Fibroblast of lung (primary cell): ENCODE data around the gene OR5H1. TPM values are rescaled to one million over a fixed set of nuclear protein-coding genes. Genes with fewer than 3 reads are reported as not detected.

Experiments
- DNase-seq, 2 donors: peaks; one replicate each; pipeline versions ENCODE4 v3.0.0 to v3.0.0-alpha.2; 2010; ENCODE audit warnings: low read depth in 2 of 2
- H2AFZ ChIP-seq: 2 replicates; pipeline ENCODE4 v1.5.1; 2012; ENCODE audit warnings: low read length, control low read depth, inconsistent platforms
- H3K27ac ChIP-seq: 2 replicates; pipeline ENCODE4 v1.5.1; 2011; ENCODE audit warnings: low read length, control low read depth; ENCODE audit not compliant: insufficient read depth
- H3K27me3 ChIP-seq: 2 replicates; pipeline ENCODE4 v1.5.1; 2011; ENCODE audit warnings: mild to moderate bottlenecking, low read length; ENCODE audit not compliant: control insufficient read depth, insufficient read depth
- H3K36me3 ChIP-seq: 2 replicates; pipeline ENCODE4 v1.5.1; 2011; ENCODE audit warnings: low read length; ENCODE audit not compliant: control insufficient read depth, insufficient read depth
- H3K4me1 ChIP-seq: 2 replicates; pipeline ENCODE4 v1.5.1; 2011; ENCODE audit warnings: low read length; ENCODE audit not compliant: control insufficient read depth, insufficient read depth; ENCODE audit errors: extremely low read depth
- H3K4me2 ChIP-seq: 2 replicates; pipeline ENCODE4 v1.5.1; 2011; ENCODE audit warnings: low read length, control low read depth; ENCODE audit not compliant: insufficient read depth; ENCODE audit errors: extremely low read depth
- H3K4me3 ChIP-seq, 4 experiments: fragments of 200-600 bp in 1 of 4; sonication (generic) in 1 of 4; replicated peaks in 1 of 4; 2 replicates each; pipeline ENCODE4 v1.5.1; 2011 to 2016; ENCODE audit warnings: low read length in 4 of 4, low read depth in 3 of 4, mild to moderate bottlenecking in 3 of 4, control low read depth in 2 of 4, inconsistent platforms in 1 of 4, mixed read lengths in 1 of 4; ENCODE audit not compliant: insufficient read depth in 1 of 4; ENCODE audit errors: control extremely low read depth in 1 of 4
- H3K79me2 ChIP-seq: 2 replicates; pipeline ENCODE4 v1.5.1; 2012; ENCODE audit warnings: mild to moderate bottlenecking, low read length, inconsistent platforms; ENCODE audit not compliant: control insufficient read depth, insufficient read depth
- H3K9ac ChIP-seq: 2 replicates; pipeline ENCODE4 v1.5.1; 2011; ENCODE audit warnings: mild to moderate bottlenecking, low read length, control low read depth; ENCODE audit not compliant: insufficient read depth
- H3K9me3 ChIP-seq: 2 replicates; pipeline ENCODE4 v1.5.1; 2012; ENCODE audit warnings: low read depth, low read length; ENCODE audit not compliant: control insufficient read depth, insufficient read depth
- H4K20me1 ChIP-seq: 2 replicates; pipeline ENCODE4 v1.5.1; 2011; ENCODE audit warnings: low read length; ENCODE audit not compliant: control insufficient read depth, insufficient read depth; ENCODE audit errors: extremely low read depth
- CTCF ChIP-seq, 2 donors: IDR thresholded peaks in 1 of 2; conservative IDR thresholded peaks in 1 of 2; 1 replicate in 1 of 2; 2 replicates in 1 of 2; pipeline ENCODE4 v1.5.1; 2011 to 2012; ENCODE audit warnings: low read length in 2 of 2, control low read depth in 1 of 2, inconsistent platforms in 1 of 2, low read depth in 1 of 2, mild to moderate bottlenecking in 1 of 2
- EZH2 ChIP-seq: IDR thresholded peaks from 2 replicates; pipeline ENCODE4 v1.5.1; 2012; ENCODE audit warnings: low read length, control low read depth, mild to moderate bottlenecking; ENCODE audit errors: missing control alignments
- polyA plus RNA-seq, 2 donors: library from polyadenylated mRNA; depleted of rRNA in 1 of 2; stranded (reverse) in 1 of 2; unstranded in 1 of 2; fragments of >200 nt; gene quantifications; 2 replicates each; pipeline ENCODE4 v1.2.1, GENCODE V29; 2011 to 2012; ENCODE audit warnings: missing spikeins in 1 of 2
- total RNA-seq: library from RNA; depleted of rRNA; stranded (reverse); fragments of >200 nt; gene quantifications from 2 replicates; pipeline ENCODE4 v1.2.1, GENCODE V29; 2014

The OR5H1 gene
- total and polyA plus RNA-seq, 2 donors (not counting 1 experiment from before 2014, with no cell fraction given) = not detected

GRCh38 chr3:98110550-98110908, 20.0 kb upstream of the OR5H1 start:
- Histone ChIP-seq H3K27ac (no peak overlapping the region), H3K36me3 (no peaks in the 10 kb centered on the region), H3K27me3 (no peaks in the 10 kb centered on the region), H3K9me3 (no peaks in the 10 kb centered on the region), H2AFZ (no peak overlapping the region), H3K4me1 (no peaks in the 10 kb centered on the region), H3K9ac (no peak overlapping the region), H3K4me2 (no peak overlapping the region), H4K20me1 (no peaks in the 10 kb centered on the region), H3K79me2 (no peaks in the 10 kb centered on the region), H3K4me3 (no peak overlapping the region)
- no peak for DNase-seq
- TF ChIP-seq EZH2 (no peak), CTCF (conservative IDR thresholded peaks at IDR 0.05 in 1 of 2, IDR thresholded peaks at IDR 0.05 in 1 of 2; ENCODE audit: low read depth in 1 of 2, low read length in 2 of 2) (no peak)

DNA sequence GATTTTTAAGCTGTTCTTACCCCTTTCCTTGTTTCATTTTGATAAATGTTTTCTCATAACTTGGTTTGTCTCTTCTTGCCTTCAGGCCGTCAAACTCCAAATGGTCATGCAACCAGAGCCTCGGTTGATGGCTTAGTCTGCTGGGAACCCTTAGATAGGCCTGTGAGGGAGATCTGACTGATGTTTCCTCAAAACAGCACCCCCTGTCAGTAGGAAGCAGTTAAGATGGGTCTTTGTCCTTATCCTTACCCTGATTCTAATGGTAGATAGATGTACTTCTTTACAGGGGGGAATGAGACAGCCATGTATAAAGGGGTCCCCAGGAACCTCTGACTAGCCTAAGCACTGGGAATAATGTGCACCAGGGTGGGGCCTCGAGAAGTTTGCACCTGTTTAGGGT, 16.3 kb upstream of the OR5H1 start:
- no peak for DNase-seq
- Histone ChIP-seq H3K4me2 (no peak overlapping the region), H3K9ac (no peak overlapping the region), H3K36me3 (no peaks in the 10 kb centered on the region), H3K27ac (no peak overlapping the region), H3K4me3 (no peak overlapping the region), H3K9me3 (no peaks in the 10 kb centered on the region), H2AFZ (no peak overlapping the region), H3K79me2 (no peaks in the 10 kb centered on the region), H4K20me1 (no peaks in the 10 kb centered on the region), H3K27me3 (no peaks in the 10 kb centered on the region), H3K4me1 (no peaks in the 10 kb centered on the region)
- no peak for TF ChIP-seq CTCF (conservative IDR thresholded peaks at IDR 0.05 in 1 of 2, IDR thresholded peaks at IDR 0.05 in 1 of 2; ENCODE audit: low read depth in 1 of 2, low read length in 2 of 2)
- TF ChIP-seq EZH2 = no peak

DNA sequence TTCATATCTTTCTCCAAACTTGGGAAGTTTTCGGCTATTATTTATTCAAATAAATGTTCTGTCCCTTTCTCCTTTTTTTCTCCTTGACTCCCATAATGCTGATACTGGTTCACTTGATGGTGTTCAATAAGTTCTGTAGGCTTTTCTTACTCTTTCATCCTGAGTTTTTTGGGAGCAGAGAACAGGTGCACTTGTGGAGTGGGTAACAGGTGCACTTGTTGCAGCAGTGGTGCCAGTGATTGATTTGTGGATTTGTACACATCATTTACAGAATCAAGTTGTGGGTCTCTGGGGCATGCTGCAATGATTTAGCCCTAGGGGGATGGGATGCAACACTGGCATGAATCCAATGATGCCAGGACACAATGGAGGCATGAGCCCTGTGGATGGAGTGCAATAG, 14.8 kb upstream of the OR5H1 start:
- no peaks in the 10 kb centered on the region for H3K27me3 ChIP-seq
- H3K79me2 ChIP-seq = no peaks in the 10 kb centered on the region
- H3K9me3 ChIP-seq = no peaks in the 10 kb centered on the region
- DNase-seq = no peak
- no peaks in the 10 kb centered on the region for H4K20me1 ChIP-seq
- H2AFZ ChIP-seq = no peak overlapping the region
- TF ChIP-seq EZH2 = no peak
- no peak for TF ChIP-seq CTCF (conservative IDR thresholded peaks at IDR 0.05 in 1 of 2, IDR thresholded peaks at IDR 0.05 in 1 of 2; ENCODE audit: low read depth in 1 of 2, low read length in 2 of 2)
- no peak overlapping the region for H3K27ac ChIP-seq
- H3K9ac ChIP-seq = no peak overlapping the region
- H3K4me2 ChIP-seq = no peak overlapping the region
- H3K36me3 ChIP-seq = no peaks in the 10 kb centered on the region
- H3K4me3 ChIP-seq = no peak overlapping the region
- no peaks in the 10 kb centered on the region for H3K4me1 ChIP-seq
